SU-DHL-6 (cell line): ENCODE measurements around the gene TMPRSS12.

Source experiments
- CTCF ChIP-seq: fragments of 200-600 bp; sonication (generic); IDR thresholded peaks from one replicate; pipeline ENCODE4 v1.5.1; 2017; ENCODE audit warnings: antibody characterized with exemption, mild to moderate bottlenecking, low read length, moderate library complexity; ENCODE audit not compliant: insufficient read depth, poor library complexity, severe bottlenecking
- EZH2phosphoT487 ChIP-seq: fragments of 200-600 bp; sonication (generic), shearing (Covaris generic); conservative IDR thresholded peaks from 2 replicates; pipeline ENCODE4 v1.6.1; 2018; ENCODE audit warnings: mild to moderate bottlenecking, antibody characterized with exemption, low read length, moderate library complexity, mixed read lengths

GRCh38 chr12:50923361-50924130, 80.8 kb downstream of the TMPRSS12 start:
- TF ChIP-seq CTCF (no peak), EZH2phosphoT487 (no peak)
